MM.1S (cell line): ENCODE data around the gene TMEM42.

Experiments used
- DNase-seq: peaks from one replicate; pipeline ENCODE4 v3.0.0-alpha.2; 2015
- H2AFZ ChIP-seq: fragments of 300-600 bp; sonication (generic); 2 replicates; pipeline ENCODE4 v1.6.0; 2016; ENCODE audit warnings: antibody characterized with exemption, low read length
- H3F3A ChIP-seq: fragments of 300-600 bp; sonication (generic); 2 replicates; pipeline ENCODE4 v1.6.1; 2016; ENCODE audit warnings: mild to moderate bottlenecking, antibody characterized with exemption, low read length, moderate library complexity, mixed read lengths; ENCODE audit not compliant: insufficient read depth
- H3K27ac ChIP-seq: fragments of 300-600 bp; sonication (generic); 2 replicates; pipeline ENCODE4 v1.5.1; 2016; ENCODE audit warnings: mild to moderate bottlenecking, low read length
- H3K27me3 ChIP-seq: fragments of 300-600 bp; sonication (generic); replicated peaks from 2 replicates; pipeline ENCODE4 v1.6.0; 2016; ENCODE audit warnings: low read length; ENCODE audit not compliant: insufficient read depth
- H3K36me3 ChIP-seq: fragments of 300-600 bp; sonication (generic); replicated peaks from 2 replicates; pipeline ENCODE4 v1.6.1; 2016; ENCODE audit warnings: mild to moderate bottlenecking, low read length, mixed read lengths; ENCODE audit not compliant: insufficient read depth
- H3K4me1 ChIP-seq: fragments of 300-600 bp; sonication (generic); 2 replicates; pipeline ENCODE4 v1.6.1; 2016; ENCODE audit warnings: low read length, mixed read lengths
- H3K4me2 ChIP-seq: fragments of 300-600 bp; sonication (generic); 2 replicates; pipeline ENCODE4 v1.6.0; 2016; ENCODE audit warnings: low read depth, low read length
- H3K4me3 ChIP-seq: fragments of 300-600 bp; sonication (generic); 2 replicates; pipeline ENCODE4 v1.5.1; 2016; ENCODE audit warnings: low read length, mixed read lengths
- H3K79me2 ChIP-seq: fragments of 300-600 bp; sonication (generic); 2 replicates; pipeline ENCODE4 v1.6.1; 2016; ENCODE audit warnings: mixed run types, low read length, mixed read lengths
- H3K9ac ChIP-seq: fragments of 300-600 bp; sonication (generic); 2 replicates; pipeline ENCODE4 v1.6.1; 2016; ENCODE audit warnings: low read length, mixed read lengths
- H3K9me2 ChIP-seq: fragments of 300-600 bp; sonication (generic); replicated peaks from 2 replicates; pipeline ENCODE4 v1.6.1; 2016; ENCODE audit warnings: mild to moderate bottlenecking, low read length, mixed read lengths; ENCODE audit not compliant: insufficient read depth
- H3K9me3 ChIP-seq: fragments of 300-600 bp; sonication (generic); replicated peaks from 2 replicates; pipeline ENCODE4 v1.6.1; 2016; ENCODE audit warnings: mild to moderate bottlenecking, low read length, mixed read lengths; ENCODE audit not compliant: insufficient read depth
- H4K20me1 ChIP-seq: fragments of 300-600 bp; sonication (generic); 2 replicates; pipeline ENCODE4 v1.6.1; 2016; ENCODE audit warnings: mild to moderate bottlenecking, low read length, moderate library complexity, mixed read lengths; ENCODE audit not compliant: insufficient read depth
- EZH2 ChIP-seq: fragments of 300-600 bp; sonication (generic); optimal IDR thresholded peaks from 2 replicates; pipeline ENCODE3; 2017; ENCODE audit warnings: low read depth, mild to moderate bottlenecking, antibody characterized with exemption, low read length, mixed read lengths
- EZH2phosphoT487 ChIP-seq: fragments of 300-600 bp; sonication (generic); IDR thresholded peaks from 2 replicates; pipeline ENCODE4 v1.6.1; 2018; ENCODE audit warnings: antibody characterized with exemption, low read length
- TF ChIP-seq, protein P1 (sequence below): fragments of 300-600 bp; sonication (generic); IDR thresholded peaks from 2 replicates; pipeline ENCODE4 v1.5.1; 2016; ENCODE audit warnings: antibody characterized with exemption, low read length, mixed read lengths

Gene TMEM42

DNA sequence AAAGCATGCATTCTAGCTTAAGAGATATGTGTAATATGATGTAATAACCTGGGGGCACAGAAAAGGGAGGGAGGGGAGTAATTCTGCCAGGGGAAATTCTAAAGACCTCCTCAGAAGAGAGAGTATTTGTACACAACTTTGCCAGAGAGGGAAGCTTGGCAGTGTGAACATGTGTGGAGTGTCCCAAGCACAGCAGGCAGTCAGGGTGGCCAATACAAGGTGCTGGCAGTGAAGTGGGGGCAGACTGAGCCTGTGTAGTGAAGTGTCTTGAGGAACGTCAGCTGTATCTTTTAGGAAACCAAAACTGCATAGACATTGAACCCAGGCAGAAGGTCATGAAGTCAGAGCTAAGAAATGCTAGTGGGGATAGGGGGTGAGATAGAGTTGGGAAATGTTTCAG, 29.7 kb upstream of the TMEM42 start:
- Histone ChIP-seq H2AFZ (no peak overlapping the region), H4K20me1 (no peaks in the 10 kb centered on the region), H3K9me3 (no peaks in the 10 kb centered on the region), H3K27ac (no peak overlapping the region), H3K9ac (no peak overlapping the region), H3K4me1 (no peaks in the 10 kb centered on the region), H3K9me2 (no peaks in the 10 kb centered on the region), H3K27me3 (no peaks in the 10 kb centered on the region), H3K4me3 (no peak overlapping the region), H3K4me2 (no peak overlapping the region), H3K36me3 (no peaks in the 10 kb centered on the region), H3K79me2 (no peaks in the 10 kb centered on the region), H3F3A (no peaks in the 10 kb centered on the region)
- DNase-seq = no peak
- no peak for TF ChIP-seq EZH2phosphoT487
- TF ChIP-seq, protein P1, sequence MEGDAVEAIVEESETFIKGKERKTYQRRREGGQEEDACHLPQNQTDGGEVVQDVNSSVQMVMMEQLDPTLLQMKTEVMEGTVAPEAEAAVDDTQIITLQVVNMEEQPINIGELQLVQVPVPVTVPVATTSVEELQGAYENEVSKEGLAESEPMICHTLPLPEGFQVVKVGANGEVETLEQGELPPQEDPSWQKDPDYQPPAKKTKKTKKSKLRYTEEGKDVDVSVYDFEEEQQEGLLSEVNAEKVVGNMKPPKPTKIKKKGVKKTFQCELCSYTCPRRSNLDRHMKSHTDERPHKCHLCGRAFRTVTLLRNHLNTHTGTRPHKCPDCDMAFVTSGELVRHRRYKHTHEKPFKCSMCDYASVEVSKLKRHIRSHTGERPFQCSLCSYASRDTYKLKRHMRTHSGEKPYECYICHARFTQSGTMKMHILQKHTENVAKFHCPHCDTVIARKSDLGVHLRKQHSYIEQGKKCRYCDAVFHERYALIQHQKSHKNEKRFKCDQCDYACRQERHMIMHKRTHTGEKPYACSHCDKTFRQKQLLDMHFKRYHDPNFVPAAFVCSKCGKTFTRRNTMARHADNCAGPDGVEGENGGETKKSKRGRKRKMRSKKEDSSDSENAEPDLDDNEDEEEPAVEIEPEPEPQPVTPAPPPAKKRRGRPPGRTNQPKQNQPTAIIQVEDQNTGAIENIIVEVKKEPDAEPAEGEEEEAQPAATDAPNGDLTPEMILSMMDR = no peak

DNA sequence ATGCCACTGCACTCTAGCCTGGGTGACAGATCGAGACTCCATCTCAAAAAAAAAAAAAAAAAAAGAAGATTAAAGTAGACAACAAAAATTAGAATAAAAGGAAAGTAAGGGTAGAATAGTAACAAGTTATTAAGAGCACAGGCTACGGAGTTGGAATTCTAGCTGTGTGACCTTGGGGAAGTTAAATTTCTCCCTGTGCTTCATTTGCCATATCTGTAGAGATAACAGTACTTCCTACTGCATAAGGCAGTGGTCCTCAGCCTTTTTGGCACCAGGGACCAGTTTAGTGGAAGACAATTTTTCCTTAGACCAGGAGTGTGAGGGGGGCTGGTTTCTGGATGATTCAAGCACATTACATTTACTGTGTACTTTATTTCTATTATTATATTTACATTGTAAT, 28.7 kb upstream of the TMEM42 start:
- Histone ChIP-seq H3K9ac (no peak overlapping the region), H3K27ac (no peak overlapping the region), H3F3A (no peaks in the 10 kb centered on the region), H2AFZ (no peak overlapping the region), H3K79me2 (no peaks in the 10 kb centered on the region), H3K4me3 (no peak overlapping the region), H3K9me2 (no peaks in the 10 kb centered on the region), H3K4me1 (no peaks in the 10 kb centered on the region), H3K27me3 (no peaks in the 10 kb centered on the region), H3K36me3 (no peaks in the 10 kb centered on the region), H3K4me2 (no peak overlapping the region), H3K9me3 (no peaks in the 10 kb centered on the region), H4K20me1 (no peaks in the 10 kb centered on the region)
- no peak for TF ChIP-seq EZH2phosphoT487
- TF ChIP-seq, protein P1 = no peak
- no peak for TF ChIP-seq EZH2
- DNase-seq = no peak

DNA sequence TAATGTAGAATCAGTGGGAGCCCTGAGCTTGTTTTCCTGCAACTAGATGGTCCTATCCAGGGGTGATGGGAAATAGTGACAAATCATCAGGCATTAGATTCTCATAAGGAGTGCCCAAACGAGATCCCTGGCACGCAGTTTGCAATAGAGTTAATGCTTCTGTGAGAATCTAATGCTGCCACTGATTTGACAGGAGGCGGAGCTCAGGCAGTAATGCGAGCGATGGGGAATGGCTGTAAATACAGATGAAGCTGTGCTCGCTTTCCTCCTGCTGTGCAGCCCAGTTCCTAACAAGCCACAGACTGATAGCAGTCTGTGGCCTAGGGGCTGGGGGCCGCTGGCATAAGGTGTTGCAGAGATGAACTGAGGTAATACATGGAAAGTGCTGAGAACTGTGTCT, 28.3 kb upstream of the TMEM42 start:
- no peak overlapping the region for H3K4me2 ChIP-seq
- no peaks in the 10 kb centered on the region for H3K27me3 ChIP-seq
- H3K9me3 ChIP-seq = no peaks in the 10 kb centered on the region
- no peaks in the 10 kb centered on the region for H3K9me2 ChIP-seq
- no peak overlapping the region for H3K9ac ChIP-seq
- H3K36me3 ChIP-seq = no peaks in the 10 kb centered on the region
- no peak for TF ChIP-seq EZH2phosphoT487
- no peak for DNase-seq
- H2AFZ ChIP-seq = no peak overlapping the region
- no peaks in the 10 kb centered on the region for H4K20me1 ChIP-seq
- H3K27ac ChIP-seq = no peak overlapping the region
- no peaks in the 10 kb centered on the region for H3K79me2 ChIP-seq
- no peaks in the 10 kb centered on the region for H3F3A ChIP-seq
- no peak overlapping the region for H3K4me3 ChIP-seq
- H3K4me1 ChIP-seq = no peaks in the 10 kb centered on the region

DNA sequence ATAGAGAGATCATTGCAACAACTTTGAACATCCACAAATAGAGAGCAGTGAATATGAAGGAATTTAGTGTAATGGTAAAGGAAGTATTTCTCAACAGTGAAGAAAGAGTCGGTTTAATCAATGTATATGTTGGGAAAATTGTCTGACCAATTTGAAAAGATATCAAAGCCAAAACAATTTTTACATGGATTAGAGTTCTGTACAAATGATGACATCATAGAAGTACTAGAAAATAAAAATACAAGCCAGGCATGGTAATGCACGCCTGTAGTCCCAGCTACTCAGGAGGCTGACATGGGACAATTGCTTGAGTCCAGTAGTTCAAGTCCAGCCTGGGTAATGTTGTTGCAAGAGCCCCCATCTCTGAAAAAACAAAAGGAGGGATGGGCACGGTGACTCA, 26.0 kb upstream of the TMEM42 start:
- Histone ChIP-seq H3K27me3 (no peaks in the 10 kb centered on the region), H3F3A (no peaks in the 10 kb centered on the region), H3K4me2 (no peak overlapping the region), H4K20me1 (no peaks in the 10 kb centered on the region), H3K36me3 (peaks cover 3% of the 10 kb centered on the region; the same call in 1 of the 2 replicates), H3K27ac (no peak overlapping the region), H3K4me1 (no peaks in the 10 kb centered on the region), H3K4me3 (no peak overlapping the region), H2AFZ (no peak overlapping the region), H3K9me3 (no peaks in the 10 kb centered on the region), H3K9me2 (no peaks in the 10 kb centered on the region), H3K9ac (no peak overlapping the region), H3K79me2 (no peaks in the 10 kb centered on the region)
- DNase-seq = no peak
- TF ChIP-seq EZH2 (no peak), EZH2phosphoT487 (no peak)
